ENCODE results near the gene SEMA3B.
"Not testable (repeated sequence)": the region's sequence is repeated elsewhere in the genome, so short reads cannot be mapped to it uniquely, and the experiment has no call there.

Gene SEMA3B

GRCh38 chr3:50238549-50239026 is 30.4 kb upstream of the SEMA3B start:
- DNase-seq = no peak

- DNase-seq = no peak
Observed at GRCh38 chr3:50239649-50240048, 29.3 kb upstream of the SEMA3B start.

GRCh38 chr3:50241163-50241562 is 27.8 kb upstream of the SEMA3B start:
- DNase-seq = no peak

- DNase-seq = no peak
Observed at GRCh38 chr3:50241713-50242380, 27.1 kb upstream of the SEMA3B start.

- DNase-seq = no peak
Observed at GRCh38 chr3:50242381-50242770, 26.6 kb upstream of the SEMA3B start.

GRCh38 chr3:50242851-50243542 is 25.9 kb upstream of the SEMA3B start:
- no peak for DNase-seq

- DNase-seq = no peak
Observed at GRCh38 chr3:50243543-50243895, 25.4 kb upstream of the SEMA3B start.

GRCh38 chr3:50244813-50245212 is 24.1 kb upstream of the SEMA3B start:
- DNase-seq = not testable (repeated sequence)

GRCh38 chr3:50245251-50245745 is 23.6 kb upstream of the SEMA3B start:
- DNase-seq = no peak

GRCh38 chr3:50245831-50246516 is 23.0 kb upstream of the SEMA3B start:
- peak; percentile 98 for DNase-seq

GRCh38 chr3:50246517-50246954 is 22.4 kb upstream of the SEMA3B start:
- peak; percentile 74 for DNase-seq

- no peak for DNase-seq
Observed at GRCh38 chr3:50248387-50248786, 20.6 kb upstream of the SEMA3B start.

GRCh38 chr3:50249457-50249856 is 19.5 kb upstream of the SEMA3B start:
- DNase-seq = no peak

- no peak for DNase-seq
Observed at GRCh38 chr3:50250514-50250913, 18.4 kb upstream of the SEMA3B start.

- no peak for DNase-seq
Observed at GRCh38 chr3:50251220-50251619, 17.7 kb upstream of the SEMA3B start.

GRCh38 chr3:50254577-50255250 is 14.2 kb upstream of the SEMA3B start:
- no peak for DNase-seq

GRCh38 chr3:50255251-50255615 is 13.7 kb upstream of the SEMA3B start:
- DNase-seq = no peak

- no peak for DNase-seq
Observed at GRCh38 chr3:50256978-50257890, 11.7 kb upstream of the SEMA3B start.

- DNase-seq = no peak
Observed at GRCh38 chr3:50258029-50258680, 10.8 kb upstream of the SEMA3B start.

- DNase-seq = no peak
Observed at GRCh38 chr3:50258979-50259378, 10.0 kb upstream of the SEMA3B start.

GRCh38 chr3:50259432-50260026 is 9.4 kb upstream of the SEMA3B start:
- DNase-seq = no peak

Measured in activated T-cell treated with anti-CD3 and anti-CD28 coated beads for 4 hours (primary cell).